Progenitor cell of endocrine pancreas (in vitro differentiated cells): Measurements from ENCODE around the gene SFRP5. TPM values are rescaled to one million over a fixed set of nuclear protein-coding genes. Genes with fewer than 3 reads are reported as not detected.

Experiments
- DNase-seq: peaks from one replicate; pipeline ENCODE4 v3.0.0; 2021; ENCODE audit warnings: low spot score; ENCODE audit not compliant: unreplicated experiment
- H3K27ac Mint-ChIP-seq: 2 replicates; pipeline ENCODE4 v1.8.0; 2021; ENCODE audit warnings: mild to moderate bottlenecking, moderate library complexity, mixed read lengths
- H3K27me3 Mint-ChIP-seq: 2 replicates; pipeline ENCODE4 v1.8.0; 2021; ENCODE audit warnings: mixed read lengths
- H3K36me3 Mint-ChIP-seq: 2 replicates; pipeline ENCODE4 v1.8.0; 2022; ENCODE audit warnings: mixed read lengths; ENCODE audit not compliant: insufficient read depth
- H3K4me1 Mint-ChIP-seq: 2 replicates; pipeline ENCODE4 v1.8.0; 2021; ENCODE audit warnings: low read depth, mixed read lengths
- H3K4me3 Mint-ChIP-seq: 2 replicates; pipeline ENCODE4 v1.8.0; 2021; ENCODE audit warnings: low read depth, mild to moderate bottlenecking, moderate library complexity, mixed read lengths
- H3K9me3 Mint-ChIP-seq: 2 replicates; pipeline ENCODE4 v1.8.0; 2021; ENCODE audit warnings: low read depth, mixed read lengths
- total RNA-seq: library from RNA; stranded (reverse); gene quantifications from 2 replicates; pipeline ENCODE4 v1.2.1, GENCODE V29; 2021
- TF ChIP-seq, protein P1 (sequence below): fragments of 200-600 bp; sonication (generic); IDR thresholded peaks from one replicate; pipeline ENCODE4 v1.5.0; 2021; ENCODE audit warnings: antibody characterized with exemption, mild to moderate bottlenecking; ENCODE audit not compliant: unreplicated experiment

SFRP5 gene
- total RNA-seq, 1 donor from 2014 or later: 81.0 TPM

DNA sequence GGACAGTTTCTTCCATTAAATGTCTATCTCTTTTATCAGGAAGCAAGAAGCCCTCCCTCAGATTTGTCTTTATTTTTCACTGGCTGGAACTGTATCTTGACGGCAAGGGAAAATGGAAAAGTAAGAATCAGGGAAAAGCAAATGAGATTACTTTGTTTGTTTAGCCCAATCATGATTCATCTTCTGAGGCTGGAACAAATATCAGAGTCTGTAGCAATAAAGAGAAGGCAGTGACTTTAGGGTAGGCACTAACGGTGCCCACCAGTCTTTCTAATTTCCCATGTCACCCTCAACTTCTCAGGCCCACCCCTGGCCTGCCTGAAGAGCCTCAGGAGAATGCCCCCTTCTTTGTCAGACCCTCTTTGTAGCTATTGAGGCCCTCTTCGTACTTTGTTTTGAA, 41.5 kb upstream of the SFRP5 start:
- no peaks in the 10 kb centered on the region for H3K36me3 Mint-ChIP-seq
- H3K9me3 Mint-ChIP-seq: no peaks in the 10 kb centered on the region
- no peak overlapping the region for H3K27ac Mint-ChIP-seq
- peaks cover 12% of the 10 kb centered on the region for H3K4me1 Mint-ChIP-seq
- peaks cover 10% of the 10 kb centered on the region for H3K27me3 Mint-ChIP-seq
- no peak for DNase-seq
- TF ChIP-seq, protein P1, sequence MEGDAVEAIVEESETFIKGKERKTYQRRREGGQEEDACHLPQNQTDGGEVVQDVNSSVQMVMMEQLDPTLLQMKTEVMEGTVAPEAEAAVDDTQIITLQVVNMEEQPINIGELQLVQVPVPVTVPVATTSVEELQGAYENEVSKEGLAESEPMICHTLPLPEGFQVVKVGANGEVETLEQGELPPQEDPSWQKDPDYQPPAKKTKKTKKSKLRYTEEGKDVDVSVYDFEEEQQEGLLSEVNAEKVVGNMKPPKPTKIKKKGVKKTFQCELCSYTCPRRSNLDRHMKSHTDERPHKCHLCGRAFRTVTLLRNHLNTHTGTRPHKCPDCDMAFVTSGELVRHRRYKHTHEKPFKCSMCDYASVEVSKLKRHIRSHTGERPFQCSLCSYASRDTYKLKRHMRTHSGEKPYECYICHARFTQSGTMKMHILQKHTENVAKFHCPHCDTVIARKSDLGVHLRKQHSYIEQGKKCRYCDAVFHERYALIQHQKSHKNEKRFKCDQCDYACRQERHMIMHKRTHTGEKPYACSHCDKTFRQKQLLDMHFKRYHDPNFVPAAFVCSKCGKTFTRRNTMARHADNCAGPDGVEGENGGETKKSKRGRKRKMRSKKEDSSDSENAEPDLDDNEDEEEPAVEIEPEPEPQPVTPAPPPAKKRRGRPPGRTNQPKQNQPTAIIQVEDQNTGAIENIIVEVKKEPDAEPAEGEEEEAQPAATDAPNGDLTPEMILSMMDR: no peak
- H3K4me3 Mint-ChIP-seq: no peak overlapping the region

- Mint-ChIP-seq H3K27me3 (peaks cover 10% of the 10 kb centered on the region), H3K9me3 (no peaks in the 10 kb centered on the region), H3K4me3 (no peak overlapping the region), H3K4me1 (peaks cover 8% of the 10 kb centered on the region), H3K27ac (no peak overlapping the region), H3K36me3 (no peaks in the 10 kb centered on the region)
- no peak for DNase-seq
- TF ChIP-seq, protein P1: no peak
Observed at GRCh38 chr10:97812696-97813095, 40.9 kb upstream of the SFRP5 start.

DNA sequence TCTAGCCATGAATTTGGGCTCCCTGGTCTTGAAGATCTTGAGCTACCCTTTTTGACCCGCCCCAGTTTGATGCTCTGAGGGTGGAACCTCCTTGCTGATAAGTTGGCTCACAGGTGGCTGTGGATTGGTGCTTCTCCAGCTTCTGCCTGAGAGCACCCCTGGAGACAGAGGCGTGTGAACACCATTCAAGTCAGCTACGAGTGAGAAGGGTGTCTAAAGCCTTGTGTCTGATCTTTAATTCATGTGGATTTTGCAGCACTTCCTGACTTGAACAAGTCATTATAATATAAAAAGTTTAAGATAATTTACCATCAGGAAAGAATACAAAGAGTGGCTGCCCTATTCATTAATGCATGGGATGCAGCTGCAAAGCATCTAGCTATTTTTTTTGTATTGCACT, 40.2 kb upstream of the SFRP5 start:
- Mint-ChIP-seq H3K27me3 (peaks cover 7% of the 10 kb centered on the region), H3K4me1 (peaks cover 5% of the 10 kb centered on the region), H3K36me3 (no peaks in the 10 kb centered on the region), H3K27ac (no peak overlapping the region), H3K9me3 (no peaks in the 10 kb centered on the region), H3K4me3 (no peak overlapping the region)
- TF ChIP-seq, protein P1: no peak
- DNase-seq: no peak

- Mint-ChIP-seq H3K27ac (no peak overlapping the region), H3K36me3 (no peaks in the 10 kb centered on the region), H3K4me1 (peaks cover 5% of the 10 kb centered on the region), H3K9me3 (no peaks in the 10 kb centered on the region), H3K4me3 (no peak overlapping the region), H3K27me3 (peaks cover 7% of the 10 kb centered on the region)
- DNase-seq: no peak
- TF ChIP-seq, protein P1: no peak
Observed at GRCh38 chr10:97810446-97810845, 38.6 kb upstream of the SFRP5 start.

DNA sequence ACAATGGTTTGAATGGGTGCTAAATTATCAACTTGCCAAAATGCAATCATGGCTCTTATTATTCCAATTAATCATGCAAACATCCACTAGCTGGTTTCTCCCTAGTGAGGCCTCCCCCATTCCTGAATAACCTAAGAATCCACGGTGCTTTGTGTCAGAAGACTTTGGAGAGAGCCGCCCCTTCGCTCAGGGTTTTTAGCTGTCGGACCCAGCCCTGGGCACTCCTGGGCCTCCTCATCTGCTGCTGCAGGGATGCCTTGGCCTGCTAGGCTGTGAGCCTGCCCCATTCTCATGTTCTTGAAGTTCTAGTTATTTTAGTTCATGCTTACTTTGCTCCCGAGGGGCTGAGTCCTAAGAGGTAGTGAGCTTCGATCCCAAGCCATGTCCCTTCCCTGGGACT, 34.1 kb upstream of the SFRP5 start:
- TF ChIP-seq, protein P1: no peak
- no peaks in the 10 kb centered on the region for H3K4me1 Mint-ChIP-seq
- no peaks in the 10 kb centered on the region for H3K36me3 Mint-ChIP-seq
- no peak overlapping the region for H3K4me3 Mint-ChIP-seq
- peaks cover 9% of the 10 kb centered on the region for H3K27me3 Mint-ChIP-seq
- DNase-seq: no peak
- no peaks in the 10 kb centered on the region for H3K9me3 Mint-ChIP-seq
- no peak overlapping the region for H3K27ac Mint-ChIP-seq
